Measurements from ENCODE around the gene ARHGEF2.

Gene ARHGEF2

DNA sequence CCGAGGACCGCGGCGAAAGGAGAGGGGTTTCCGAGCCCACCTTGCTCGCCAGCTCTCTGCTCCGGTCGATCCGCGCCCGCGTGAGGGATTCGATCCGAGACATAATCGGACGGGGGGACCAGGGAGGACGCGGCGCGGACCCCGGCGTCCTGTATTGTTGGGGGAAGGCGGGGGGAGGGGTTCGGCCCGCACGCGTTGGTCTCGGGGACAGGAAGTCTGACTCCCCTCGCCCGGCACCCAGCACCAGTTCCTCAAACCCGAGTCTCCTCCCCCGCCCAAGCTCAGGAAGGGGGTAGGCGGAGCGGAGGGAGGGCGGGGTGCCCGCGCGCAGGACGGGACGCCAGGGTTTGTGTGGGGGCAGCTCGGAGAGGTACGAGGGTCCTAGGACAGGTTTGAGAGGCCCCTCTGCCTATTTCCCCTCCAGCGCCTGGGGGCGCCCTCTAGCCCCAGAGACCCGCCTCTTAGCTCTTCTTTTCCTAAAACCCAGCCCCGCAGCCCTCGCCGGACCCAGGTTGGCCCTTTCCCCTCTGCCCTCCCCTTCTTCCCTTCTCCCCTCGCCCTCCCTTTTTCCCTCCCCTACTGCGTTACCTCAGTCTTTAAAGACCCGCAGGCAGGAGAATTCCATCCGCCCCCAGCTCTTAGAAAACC, at the start of gene ARHGEF2:
Gene ARHGEF2 (minus strand): TSS at position 223 of the 648 bp plus-strand sequence. CDS start 120 bp downstream, at position 103.
- DNase-seq = peak; percentile 69 to 78
- peak; percentile 45 for TF ChIP-seq POLR2A (IDR thresholded peaks at IDR 0.05; ENCODE audit: low read length)
- TF ChIP-seq GATA1 (IDR thresholded peaks at IDR 0.05; ENCODE audit: low read depth, low read length) = no peak

DNA sequence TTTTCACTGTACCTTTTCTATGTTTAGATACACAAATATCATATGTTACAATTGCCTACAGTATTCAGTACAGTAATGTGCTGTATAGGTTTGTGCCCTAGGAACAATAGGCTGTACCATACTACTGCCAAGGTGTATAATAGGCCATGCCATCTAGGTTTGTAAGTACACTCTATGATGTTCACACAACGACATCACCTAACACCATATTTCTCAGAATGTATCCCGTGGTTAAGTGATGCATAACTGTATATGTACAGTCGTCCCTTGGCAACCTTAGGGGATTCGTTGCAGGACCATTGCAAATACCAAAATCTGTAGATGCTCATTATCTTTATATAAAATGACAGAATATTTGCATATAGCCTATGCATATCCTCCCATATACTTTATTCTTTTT, 48.2 kb upstream of the ARHGEF2 start:
- DNase-seq = no peak
- TF ChIP-seq GATA1 (IDR thresholded peaks at IDR 0.05; ENCODE audit: low read depth, low read length) (no peak), POLR2A (IDR thresholded peaks at IDR 0.05; ENCODE audit: low read length) (no peak)

GRCh38 chr1:156025876-156026275, 47.5 kb upstream of the ARHGEF2 start:
- DNase-seq = peak; percentile 29 to 52
- no peak for TF ChIP-seq POLR2A (IDR thresholded peaks at IDR 0.05; ENCODE audit: low read length)
- TF ChIP-seq GATA1 (IDR thresholded peaks at IDR 0.05; ENCODE audit: low read depth, low read length) = no peak

GRCh38 chr1:156024801-156025200, 46.5 kb upstream of the ARHGEF2 start:
- TF ChIP-seq GATA1 (IDR thresholded peaks at IDR 0.05; ENCODE audit: low read depth, low read length) (no peak), POLR2A (IDR thresholded peaks at IDR 0.05; ENCODE audit: low read length) (no peak)
- no peak for DNase-seq

DNA sequence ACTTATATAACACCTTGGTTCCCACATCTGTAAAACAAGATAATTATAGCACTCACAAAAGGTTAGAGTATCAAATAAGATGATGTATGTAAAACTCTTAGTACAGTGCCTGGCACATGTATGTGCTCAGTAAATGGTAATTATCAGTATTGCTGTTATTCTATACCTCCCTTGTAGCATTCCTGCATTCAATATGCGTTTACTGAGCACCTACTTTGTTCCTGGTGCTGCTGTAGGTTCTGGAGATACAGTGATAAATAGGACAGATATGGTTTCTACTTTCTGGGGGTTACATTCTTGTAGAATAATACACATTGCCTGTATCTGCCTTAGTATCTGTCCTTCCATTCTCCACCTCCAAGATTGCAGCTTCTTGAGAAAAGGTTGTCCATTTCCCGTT, 43.6 kb upstream of the ARHGEF2 start:
- TF ChIP-seq GATA1 (IDR thresholded peaks at IDR 0.05; ENCODE audit: low read depth, low read length) = no peak
- no peak for TF ChIP-seq POLR2A (IDR thresholded peaks at IDR 0.05; ENCODE audit: low read length)
- no peak for DNase-seq

GRCh38 chr1:156021093-156021428, 42.7 kb upstream of the ARHGEF2 start:
- no peak for TF ChIP-seq POLR2A (IDR thresholded peaks at IDR 0.05; ENCODE audit: low read length)
- TF ChIP-seq GATA1 (IDR thresholded peaks at IDR 0.05; ENCODE audit: low read depth, low read length) = no peak

GRCh38 chr1:156020293-156021092, 42.1 kb upstream of the ARHGEF2 start, which contains the start of gene SSR2:
Gene SSR2, minus strand, starts transcription at chr1:156020951. Its CDS starts 784 bp downstream, at chr1:156020167.
- TF ChIP-seq GATA1 (IDR thresholded peaks at IDR 0.05; ENCODE audit: low read depth, low read length) (no peak), POLR2A (IDR thresholded peaks at IDR 0.05; ENCODE audit: low read length) (peak; percentile 54)
- DNase-seq = peak; percentile 89 to 92

More at GRCh38 chr1:156021093-156021428, 42.7 kb upstream of the ARHGEF2 start:
- DNase-seq = no peak

GRCh38 chr1:156019946-156020292, 41.6 kb upstream of the ARHGEF2 start:
- DNase-seq = no peak
- TF ChIP-seq GATA1 (IDR thresholded peaks at IDR 0.05; ENCODE audit: low read depth, low read length) (no peak), POLR2A (IDR thresholded peaks at IDR 0.05; ENCODE audit: low read length) (no peak)

GRCh38 chr1:156014829-156015228, 36.5 kb upstream of the ARHGEF2 start:
- no peak for TF ChIP-seq POLR2A (IDR thresholded peaks at IDR 0.05; ENCODE audit: low read length)
- TF ChIP-seq GATA1 (IDR thresholded peaks at IDR 0.05; ENCODE audit: low read depth, low read length) = no peak
- DNase-seq = no peak

DNA sequence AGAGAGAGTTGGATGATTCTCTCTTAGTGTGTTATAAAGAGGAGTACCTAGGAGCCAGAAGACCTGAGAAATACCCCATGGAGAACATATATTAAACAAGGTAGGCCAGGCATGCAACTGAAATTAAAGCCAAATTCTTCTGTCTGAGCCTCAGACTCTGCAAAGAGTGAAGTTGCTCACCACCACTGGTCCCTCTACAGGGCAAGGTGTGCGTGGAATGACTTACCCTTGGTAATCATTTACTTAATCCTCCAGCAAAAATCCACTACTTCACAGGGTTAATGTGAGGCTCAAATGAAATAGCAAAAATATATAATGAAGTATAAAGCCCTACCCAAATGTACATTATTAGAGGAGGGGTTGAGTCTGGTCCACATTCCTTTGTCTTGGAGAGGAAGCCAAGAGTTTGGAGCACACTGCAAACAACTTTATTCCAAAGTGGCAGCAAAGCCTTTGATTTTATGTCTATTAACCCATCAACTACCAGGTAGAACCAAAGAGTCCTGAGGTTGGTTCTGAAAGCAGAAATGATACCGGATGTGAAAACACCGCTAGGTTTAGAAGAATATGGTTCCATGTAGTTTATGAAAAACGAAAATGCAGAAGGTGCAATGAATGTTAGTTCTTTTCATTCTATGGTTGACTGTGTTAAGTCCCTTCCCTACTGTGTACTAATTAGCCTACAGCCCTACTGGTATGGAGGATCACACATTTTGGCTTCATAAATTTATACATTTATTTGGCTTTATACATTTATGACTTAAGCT, 33.9 kb upstream of the ARHGEF2 start:
- no peak for TF ChIP-seq GATA1 (IDR thresholded peaks at IDR 0.05; ENCODE audit: low read depth, low read length)
- no peak for TF ChIP-seq POLR2A (IDR thresholded peaks at IDR 0.05; ENCODE audit: low read length)
- no peak for DNase-seq

DNA sequence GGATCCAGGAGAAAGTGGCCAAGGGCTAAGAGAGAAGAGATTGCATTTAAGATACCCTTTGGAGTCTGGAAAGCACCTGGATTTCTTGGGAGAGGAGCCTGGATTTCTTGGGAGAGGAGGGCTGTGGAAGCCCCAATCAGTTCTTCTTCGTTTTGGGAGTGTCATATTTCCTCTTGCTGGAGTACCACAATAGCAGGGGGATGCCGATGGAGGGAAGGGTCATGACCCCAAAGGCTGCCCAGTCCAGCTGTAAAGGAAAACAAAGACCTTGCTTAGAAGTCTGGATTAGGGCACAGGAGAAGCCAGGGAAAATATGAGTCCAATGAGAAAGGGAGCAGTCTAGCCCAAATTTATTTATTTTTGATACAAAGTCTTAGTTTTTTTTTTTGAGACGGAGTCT, 31.1 kb upstream of the ARHGEF2 start:
- DNase-seq = no peak
- TF ChIP-seq POLR2A (IDR thresholded peaks at IDR 0.05; ENCODE audit: low read length) (no peak), GATA1 (IDR thresholded peaks at IDR 0.05; ENCODE audit: low read depth, low read length) (no peak)

- DNase-seq = no peak
- no peak for TF ChIP-seq POLR2A (IDR thresholded peaks at IDR 0.05; ENCODE audit: low read length)
- no peak for TF ChIP-seq GATA1 (IDR thresholded peaks at IDR 0.05; ENCODE audit: low read depth, low read length)
Observed at GRCh38 chr1:156006666-156007376, 28.5 kb upstream of the ARHGEF2 start.

DNA sequence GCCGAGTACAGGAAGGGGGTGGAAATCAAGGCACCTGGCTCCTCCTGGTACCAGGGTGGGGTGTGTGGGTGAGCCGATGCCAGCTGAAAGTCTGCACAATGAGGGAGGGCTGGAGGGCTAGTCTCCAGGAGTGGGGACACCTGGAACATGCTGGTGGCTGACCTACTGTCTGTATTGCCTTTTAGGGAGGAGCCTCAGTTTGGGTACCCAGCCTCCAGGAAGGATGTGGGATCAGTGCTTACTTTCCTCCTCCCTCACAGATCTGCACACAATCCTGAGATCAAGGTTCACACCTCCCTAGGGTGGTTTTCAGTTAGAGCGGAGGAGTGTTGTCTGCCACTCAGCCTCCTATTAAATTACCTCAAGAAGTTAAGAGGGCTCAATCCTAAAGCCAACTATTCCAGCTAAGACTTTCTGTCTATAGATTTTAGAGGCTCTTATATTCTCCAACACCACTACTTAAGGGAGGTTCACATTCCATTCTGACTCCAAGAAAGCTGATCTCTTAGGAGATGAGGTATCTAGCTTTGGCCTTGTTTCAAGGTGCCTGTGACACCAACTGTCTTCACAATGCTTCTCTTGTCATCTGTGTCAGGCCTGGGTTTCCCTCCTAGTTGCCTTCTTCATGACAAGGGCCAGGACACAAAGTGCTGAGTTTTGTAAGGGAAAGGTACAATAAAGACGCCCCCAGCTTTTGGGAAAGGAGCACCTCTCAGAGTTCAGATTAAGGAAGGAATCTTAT, 26.7 kb upstream of the ARHGEF2 start:
- DNase-seq = no peak
- no peak for TF ChIP-seq GATA1 (IDR thresholded peaks at IDR 0.05; ENCODE audit: low read depth, low read length)
- TF ChIP-seq POLR2A (IDR thresholded peaks at IDR 0.05; ENCODE audit: low read length) = no peak
